Endodermal cell (in vitro differentiated cells): ENCODE results near the gene CHRM2. TPM values are rescaled to one million over a fixed set of nuclear protein-coding genes. Genes with fewer than 3 reads are reported as not detected.

Experiments used
- DNase-seq: peaks from one replicate; pipeline ENCODE4 v3.0.0-alpha.2; 2017
- H3K27ac ChIP-seq: 2 replicates; pipeline ENCODE4 v1.5.1; 2013; ENCODE audit warnings: mild to moderate bottlenecking, low read depth, low read length, moderate library complexity
- H3K27me3 ChIP-seq: 2 replicates; pipeline ENCODE4 v1.6.1; 2013; ENCODE audit warnings: mild to moderate bottlenecking, low read length, moderate library complexity; ENCODE audit not compliant: insufficient read depth, control insufficient read depth, poor library complexity, severe bottlenecking
- H3K36me3 ChIP-seq: 2 replicates; pipeline ENCODE4 v1.7.0; 2013; ENCODE audit warnings: mild to moderate bottlenecking, low read length, moderate library complexity; ENCODE audit not compliant: control insufficient read depth, insufficient read depth
- H3K4me1 ChIP-seq: one replicate; pipeline ENCODE4 v1.7.0; 2013; ENCODE audit warnings: low read length; ENCODE audit not compliant: control insufficient read depth, insufficient read depth
- H3K4me3 ChIP-seq: 2 replicates; pipeline ENCODE4 v1.5.1; 2013; ENCODE audit warnings: mild to moderate bottlenecking, low read length, moderate library complexity
- H3K9ac ChIP-seq: 2 replicates; pipeline ENCODE4 v1.6.1; 2013; ENCODE audit warnings: mild to moderate bottlenecking, low read length, moderate library complexity; ENCODE audit not compliant: poor library complexity, severe bottlenecking; ENCODE audit errors: extremely low read depth
- H3K9me3 ChIP-seq: 2 replicates; pipeline ENCODE4 v1.6.1; 2013; ENCODE audit warnings: mild to moderate bottlenecking, low read length, moderate library complexity; ENCODE audit not compliant: control insufficient read depth
- H3K27ac Mint-ChIP-seq: 2 replicates; pipeline ENCODE4 v1.8.0; 2020; ENCODE audit warnings: mixed read lengths
- H3K27me3 Mint-ChIP-seq: 2 replicates; pipeline ENCODE4 v1.8.0; 2021; ENCODE audit warnings: mild to moderate bottlenecking, mixed read lengths; ENCODE audit not compliant: insufficient read depth
- H3K36me3 Mint-ChIP-seq: 2 replicates; pipeline ENCODE4 v1.8.0; 2020; ENCODE audit warnings: low read depth, mixed read lengths
- H3K4me1 Mint-ChIP-seq: 2 replicates; pipeline ENCODE4 v1.8.0; 2020; ENCODE audit warnings: mixed read lengths
- H3K4me3 Mint-ChIP-seq: 2 replicates; pipeline ENCODE4 v1.8.0; 2020; ENCODE audit warnings: mild to moderate bottlenecking, moderate library complexity, mixed read lengths
- H3K9me3 Mint-ChIP-seq: 2 replicates; pipeline ENCODE4 v1.8.0; 2020; ENCODE audit warnings: mild to moderate bottlenecking, mixed read lengths
- CTCF ChIP-seq: fragments of 200-600 bp; sonication (generic); conservative IDR thresholded peaks from 2 replicates; pipeline ENCODE4 v1.5.0; 2021; ENCODE audit warnings: antibody characterized with exemption, mild to moderate bottlenecking
- WGBS, 2 experiments: methylation state at CpG; one replicate each; pipeline versions ENCODE4 v1.1.5 to v1.1.7; 2013; ENCODE audit warnings: missing lambda C conversion rate in 2 of 2, mixed read lengths in 1 of 2; ENCODE audit not compliant: insufficient coverage in 1 of 2, insufficient read length in 1 of 2; 5-methylcytosine and 5-hydroxymethylcytosine counted together
- total RNA-seq, 2 donors: library from RNA; stranded (reverse); fragmentation: NEBNext Ultra II Directional in 1 of 2; extraction: Animal tissue kit (Norgen Biotek cat#: 25700) in 1 of 2; gene quantifications; 2 replicates in 1 of 2; 3 replicates in 1 of 2; pipeline ENCODE4 v1.2.1, GENCODE V29; 2021

The CHRM2 gene
- total RNA-seq, 2 donors from 2014 or later, result not detected

DNA sequence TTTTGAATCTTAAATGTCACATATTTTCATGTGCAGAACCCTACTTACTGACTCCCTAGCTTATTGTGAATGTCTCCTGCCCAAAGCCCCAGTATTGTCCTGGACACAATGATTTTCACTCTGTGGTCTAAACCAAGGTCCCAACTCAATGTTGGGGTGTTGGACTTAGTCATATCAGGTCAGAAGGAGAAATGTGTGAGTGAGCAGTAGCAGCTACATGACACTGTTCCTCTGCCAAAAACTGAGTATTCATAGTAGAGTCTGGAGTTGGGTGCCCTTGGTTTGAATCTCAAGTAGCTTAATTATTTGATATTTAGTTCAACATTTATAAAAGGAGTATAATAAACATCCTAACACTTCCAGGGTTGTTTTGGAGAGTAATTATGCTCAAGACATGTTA lies 141.0 kb downstream of the CHRM2 start:
- no peak overlapping the region for H3K27ac Mint-ChIP-seq

DNA sequence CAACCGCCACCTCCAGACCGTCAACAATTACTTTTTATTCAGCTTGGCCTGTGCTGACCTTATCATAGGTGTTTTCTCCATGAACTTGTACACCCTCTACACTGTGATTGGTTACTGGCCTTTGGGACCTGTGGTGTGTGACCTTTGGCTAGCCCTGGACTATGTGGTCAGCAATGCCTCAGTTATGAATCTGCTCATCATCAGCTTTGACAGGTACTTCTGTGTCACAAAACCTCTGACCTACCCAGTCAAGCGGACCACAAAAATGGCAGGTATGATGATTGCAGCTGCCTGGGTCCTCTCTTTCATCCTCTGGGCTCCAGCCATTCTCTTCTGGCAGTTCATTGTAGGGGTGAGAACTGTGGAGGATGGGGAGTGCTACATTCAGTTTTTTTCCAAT lies 146.6 kb downstream of the CHRM2 start:
- WGBS, 2 experiments, result 98 to 100% methylated on average over 2 to 3 of the region's 3 CpGs
- Mint-ChIP-seq H3K9me3 (no peaks in the 10 kb centered on the region), H3K4me3 (no peak overlapping the region), H3K36me3 (no peaks in the 10 kb centered on the region), H3K4me1 (peaks cover 17% of the 10 kb centered on the region), H3K27me3 (no peaks in the 10 kb centered on the region), H3K27ac (no peak overlapping the region)
- H3K4me3 ChIP-seq, result no peak overlapping the region
- H3K27me3 ChIP-seq, result no peaks in the 10 kb centered on the region
- H3K9ac ChIP-seq, result no peak overlapping the region
- H3K27ac ChIP-seq, result no peak overlapping the region
- H3K36me3 ChIP-seq, result no peaks in the 10 kb centered on the region
- H3K9me3 ChIP-seq, result no peaks in the 10 kb centered on the region
- no peak for DNase-seq
- no peak for TF ChIP-seq CTCF
- H3K4me1 ChIP-seq, result no peaks in the 10 kb centered on the region

More for the DNA sequence above, 141.0 kb downstream of the CHRM2 start:
- Mint-ChIP-seq H3K36me3 (no peaks in the 10 kb centered on the region), H3K9me3 (no peaks in the 10 kb centered on the region), H3K27me3 (no peaks in the 10 kb centered on the region), H3K4me3 (no peak overlapping the region), H3K4me1 (peaks cover 40% of the 10 kb centered on the region)
- H3K27me3 ChIP-seq, result no peaks in the 10 kb centered on the region
- TF ChIP-seq CTCF, result no peak
- no peak for DNase-seq
- H3K4me3 ChIP-seq, result no peak overlapping the region
- H3K36me3 ChIP-seq, result no peaks in the 10 kb centered on the region
- H3K4me1 ChIP-seq, result peaks cover 4% of the 10 kb centered on the region
- no peaks in the 10 kb centered on the region for H3K9me3 ChIP-seq
- no peak overlapping the region for H3K9ac ChIP-seq
- no peak overlapping the region for H3K27ac ChIP-seq

GRCh38 chr7:137017221-137017620 lies 148.8 kb downstream of the CHRM2 start:
- WGBS, 2 experiments, result 88% methylated on average over 1 of the region's 1 CpG; no CpG with 5 or more reads in 1 of the 2 experiments

More at GRCh38 chr7:137017221-137017620, 148.8 kb downstream of the CHRM2 start:
- H3K27me3 Mint-ChIP-seq, result no peaks in the 10 kb centered on the region
- Histone ChIP-seq H3K36me3 (no peaks in the 10 kb centered on the region), H3K4me1 (no peaks in the 10 kb centered on the region), H3K4me3 (no peak overlapping the region), H3K27ac (no peak overlapping the region), H3K9ac (no peak overlapping the region), H3K27me3 (no peaks in the 10 kb centered on the region), H3K9me3 (peaks cover 9% of the 10 kb centered on the region)
- no peak for DNase-seq
- H3K9me3 Mint-ChIP-seq, result peaks cover 2% of the 10 kb centered on the region
- no peak overlapping the region for H3K27ac Mint-ChIP-seq
- H3K4me3 Mint-ChIP-seq, result no peak overlapping the region
- H3K36me3 Mint-ChIP-seq, result no peaks in the 10 kb centered on the region
- H3K4me1 Mint-ChIP-seq, result peaks cover 11% of the 10 kb centered on the region
- no peak for TF ChIP-seq CTCF
